ENCODE measurements around the gene PKNOX2. TPM values are rescaled to one million over a fixed set of nuclear protein-coding genes. Genes with fewer than 3 reads are reported as not detected.

The PKNOX2 gene
- total RNA-seq, 1 donor from 2014 or later: 17.8 TPM

DNA sequence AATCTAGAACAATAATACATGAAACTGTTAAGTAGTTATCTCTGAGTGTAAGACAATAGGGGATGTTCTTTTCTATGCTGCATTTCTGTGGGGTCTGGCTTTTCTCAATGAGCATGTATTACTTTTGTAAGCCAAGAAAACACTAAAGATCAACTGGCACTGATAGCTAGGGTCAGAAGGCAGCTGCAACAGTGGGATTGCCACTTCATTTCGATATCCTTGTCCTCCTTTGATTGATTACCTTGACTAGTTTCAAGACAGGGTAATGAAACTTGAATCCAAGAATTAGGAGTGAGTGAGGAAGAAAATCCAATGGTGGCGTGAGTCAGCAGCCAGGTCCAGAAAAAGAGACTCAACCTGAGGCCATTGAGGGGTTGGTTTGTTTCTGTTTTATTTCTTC, 285.0 kb downstream of the PKNOX2 start:
- ATAC-seq (no peak), DNase-seq (no peak)
- intact Hi-C loops (cut with DNase I): no loop called here
- TF ChIP-seq, protein P1, sequence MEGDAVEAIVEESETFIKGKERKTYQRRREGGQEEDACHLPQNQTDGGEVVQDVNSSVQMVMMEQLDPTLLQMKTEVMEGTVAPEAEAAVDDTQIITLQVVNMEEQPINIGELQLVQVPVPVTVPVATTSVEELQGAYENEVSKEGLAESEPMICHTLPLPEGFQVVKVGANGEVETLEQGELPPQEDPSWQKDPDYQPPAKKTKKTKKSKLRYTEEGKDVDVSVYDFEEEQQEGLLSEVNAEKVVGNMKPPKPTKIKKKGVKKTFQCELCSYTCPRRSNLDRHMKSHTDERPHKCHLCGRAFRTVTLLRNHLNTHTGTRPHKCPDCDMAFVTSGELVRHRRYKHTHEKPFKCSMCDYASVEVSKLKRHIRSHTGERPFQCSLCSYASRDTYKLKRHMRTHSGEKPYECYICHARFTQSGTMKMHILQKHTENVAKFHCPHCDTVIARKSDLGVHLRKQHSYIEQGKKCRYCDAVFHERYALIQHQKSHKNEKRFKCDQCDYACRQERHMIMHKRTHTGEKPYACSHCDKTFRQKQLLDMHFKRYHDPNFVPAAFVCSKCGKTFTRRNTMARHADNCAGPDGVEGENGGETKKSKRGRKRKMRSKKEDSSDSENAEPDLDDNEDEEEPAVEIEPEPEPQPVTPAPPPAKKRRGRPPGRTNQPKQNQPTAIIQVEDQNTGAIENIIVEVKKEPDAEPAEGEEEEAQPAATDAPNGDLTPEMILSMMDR (IDR thresholded peaks at IDR 0.05): no peak
- H3K4me1 ChIP-seq: peaks cover 16% of the 10 kb centered on the region
- no peak overlapping the region for H3K27ac ChIP-seq
- H3K36me3 ChIP-seq: no peaks in the 10 kb centered on the region
- H3K9me3 ChIP-seq: no peaks in the 10 kb centered on the region
- no peaks in the 10 kb centered on the region for H3K27me3 ChIP-seq
- H3K4me3 ChIP-seq: no peak overlapping the region

DNA sequence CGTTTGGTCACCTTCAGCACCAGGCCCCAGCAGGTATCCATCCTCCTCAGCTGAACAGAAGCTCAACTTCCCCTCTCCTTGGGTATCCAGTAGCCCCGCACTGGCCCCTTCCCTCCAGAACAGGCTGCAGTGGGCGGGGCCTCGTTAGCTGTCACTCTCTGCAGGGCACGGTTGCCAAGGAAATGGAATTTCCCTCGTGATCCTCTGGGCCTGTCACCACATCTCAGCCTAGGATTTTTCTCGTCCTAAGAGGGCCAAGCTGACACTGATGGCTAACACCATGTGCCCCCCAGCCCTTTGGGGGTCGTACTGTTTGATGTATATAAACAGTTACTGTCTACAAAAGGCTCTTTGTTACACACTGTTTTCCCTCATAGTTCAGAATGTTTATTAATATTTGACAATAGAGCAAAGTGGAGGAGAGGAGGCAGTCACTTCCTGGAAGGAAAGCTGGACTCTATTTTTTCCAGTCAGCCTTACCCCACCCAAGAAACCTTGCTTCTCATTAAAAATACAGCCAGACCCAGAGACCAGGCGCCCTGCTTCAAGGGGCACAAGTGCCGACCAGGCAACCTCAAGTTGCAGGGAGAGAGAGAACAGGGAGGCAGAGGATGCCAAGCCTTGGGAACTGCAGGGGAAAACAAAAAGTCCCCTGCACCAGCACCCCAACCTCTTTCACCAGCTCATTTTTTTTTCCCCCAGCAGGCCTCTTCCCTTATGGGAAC, 287.0 kb downstream of the PKNOX2 start:
- Histone ChIP-seq H3K4me1 (peaks cover 16% of the 10 kb centered on the region), H3K36me3 (no peaks in the 10 kb centered on the region), H3K27ac (peak overlapping the region; percentile 24), H3K9me3 (no peaks in the 10 kb centered on the region), H3K27me3 (no peaks in the 10 kb centered on the region), H3K4me3 (no peak overlapping the region)
- intact Hi-C loops (cut with DNase I): no loop called here
- peak; percentile 71 for DNase-seq
- TF ChIP-seq, protein P1 (IDR thresholded peaks at IDR 0.05): no peak
- ATAC-seq: peak; percentile 74

DNA sequence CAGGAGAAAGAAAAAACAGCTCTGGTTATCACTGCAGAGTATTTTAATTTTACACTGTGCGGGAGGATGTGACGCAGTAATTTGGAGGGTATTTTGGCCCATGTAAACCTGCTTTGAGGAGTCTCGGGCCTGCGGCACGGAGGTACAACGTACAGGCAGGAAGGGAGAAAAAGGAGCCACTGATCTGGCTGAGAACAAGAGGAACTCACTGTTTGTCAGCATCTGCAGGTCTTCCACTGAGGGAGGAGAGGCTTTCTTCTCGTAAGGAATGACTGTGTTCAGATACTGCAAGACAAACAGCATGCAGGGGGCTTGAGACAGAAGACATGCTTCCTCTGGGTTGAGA, 287.5 kb downstream of the PKNOX2 start:
- intact Hi-C loops (cut with DNase I): no loop called here

DNA sequence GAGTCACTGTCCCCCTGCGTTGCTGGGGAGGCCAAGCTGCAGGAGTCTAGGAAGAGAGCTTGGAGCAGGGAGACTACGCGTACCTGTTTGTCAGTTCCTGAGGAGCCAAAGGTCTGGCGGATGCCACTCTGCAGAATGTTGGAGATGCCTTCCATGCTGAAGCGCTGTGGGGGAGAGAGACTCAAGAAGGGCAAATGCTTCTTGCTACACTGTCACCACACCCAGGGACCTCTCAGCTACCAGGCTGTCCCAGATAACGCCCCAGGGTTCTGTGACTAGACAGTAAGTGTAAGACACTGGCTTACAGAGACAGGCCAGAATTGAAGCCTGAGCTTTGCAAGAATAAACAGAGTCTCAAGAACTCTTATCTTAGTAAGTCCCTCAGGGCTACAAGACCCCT, 289.5 kb downstream of the PKNOX2 start:
- H3K27me3 ChIP-seq: no peaks in the 10 kb centered on the region
- ATAC-seq (no peak), DNase-seq (no peak)
- H3K4me1 ChIP-seq: peaks cover 19% of the 10 kb centered on the region
- H3K36me3 ChIP-seq: no peaks in the 10 kb centered on the region
- no peak overlapping the region for H3K27ac ChIP-seq
- H3K9me3 ChIP-seq: no peaks in the 10 kb centered on the region
- TF ChIP-seq, protein P1 (IDR thresholded peaks at IDR 0.05): no peak
- no peak overlapping the region for H3K4me3 ChIP-seq
- intact Hi-C loops (cut with DNase I): no loop called here

More for the DNA sequence above, 287.5 kb downstream of the PKNOX2 start:
- no peak for DNase-seq
- TF ChIP-seq, protein P1 (IDR thresholded peaks at IDR 0.05): no peak
- H3K27ac ChIP-seq: peak overlapping the region; percentile 24
- H3K4me1 ChIP-seq: peaks cover 16% of the 10 kb centered on the region
- H3K36me3 ChIP-seq: no peaks in the 10 kb centered on the region
- no peak overlapping the region for H3K4me3 ChIP-seq
- no peaks in the 10 kb centered on the region for H3K27me3 ChIP-seq
- no peak for ATAC-seq
- no peaks in the 10 kb centered on the region for H3K9me3 ChIP-seq

DNA sequence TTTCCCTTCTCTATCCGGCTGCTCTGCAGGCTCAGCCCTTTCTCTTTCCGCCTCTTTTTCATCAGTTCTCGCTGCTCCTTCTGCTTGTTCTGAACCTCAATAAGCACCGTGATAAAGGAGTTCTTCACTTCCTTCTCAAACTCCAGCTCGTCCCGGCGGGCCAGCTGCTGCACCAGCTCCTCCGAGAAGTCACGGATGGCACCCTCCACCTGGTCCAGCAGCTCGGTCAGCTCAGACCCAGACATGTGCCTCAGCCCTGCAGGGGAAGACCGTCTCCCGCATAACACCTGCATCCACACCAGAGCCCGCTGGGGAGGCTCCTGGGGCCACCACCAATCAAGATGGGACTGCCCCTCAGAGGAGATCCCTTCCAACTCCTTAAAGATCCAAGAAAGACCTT, 291.3 kb downstream of the PKNOX2 start:
- no peaks in the 10 kb centered on the region for H3K9me3 ChIP-seq
- no peak for DNase-seq

More for the DNA sequence above, 291.3 kb downstream of the PKNOX2 start:
- H3K4me3 ChIP-seq: no peak overlapping the region
- peaks cover 19% of the 10 kb centered on the region for H3K4me1 ChIP-seq
- no peaks in the 10 kb centered on the region for H3K36me3 ChIP-seq
- H3K27ac ChIP-seq: no peak overlapping the region
- ATAC-seq: no peak
- no peaks in the 10 kb centered on the region for H3K27me3 ChIP-seq
- TF ChIP-seq, protein P1 (IDR thresholded peaks at IDR 0.05): no peak
- intact Hi-C loops (cut with DNase I): no loop called here

Data from upper lobe of right lung (tissue), 1 donor.